Measurements from ENCODE around the gene CRYBG1.

GRCh38 chr6:106396426-106397220 is 36.1 kb downstream of the CRYBG1 start:
- TF ChIP-seq POLR2A (IDR thresholded peaks at IDR 0.05; ENCODE audit: low read depth, low read length) (no peak), MAFK (IDR thresholded peaks at IDR 0.05; ENCODE audit: low read depth, low read length) (no peak)
- TF ChIP-seq, protein P1, sequence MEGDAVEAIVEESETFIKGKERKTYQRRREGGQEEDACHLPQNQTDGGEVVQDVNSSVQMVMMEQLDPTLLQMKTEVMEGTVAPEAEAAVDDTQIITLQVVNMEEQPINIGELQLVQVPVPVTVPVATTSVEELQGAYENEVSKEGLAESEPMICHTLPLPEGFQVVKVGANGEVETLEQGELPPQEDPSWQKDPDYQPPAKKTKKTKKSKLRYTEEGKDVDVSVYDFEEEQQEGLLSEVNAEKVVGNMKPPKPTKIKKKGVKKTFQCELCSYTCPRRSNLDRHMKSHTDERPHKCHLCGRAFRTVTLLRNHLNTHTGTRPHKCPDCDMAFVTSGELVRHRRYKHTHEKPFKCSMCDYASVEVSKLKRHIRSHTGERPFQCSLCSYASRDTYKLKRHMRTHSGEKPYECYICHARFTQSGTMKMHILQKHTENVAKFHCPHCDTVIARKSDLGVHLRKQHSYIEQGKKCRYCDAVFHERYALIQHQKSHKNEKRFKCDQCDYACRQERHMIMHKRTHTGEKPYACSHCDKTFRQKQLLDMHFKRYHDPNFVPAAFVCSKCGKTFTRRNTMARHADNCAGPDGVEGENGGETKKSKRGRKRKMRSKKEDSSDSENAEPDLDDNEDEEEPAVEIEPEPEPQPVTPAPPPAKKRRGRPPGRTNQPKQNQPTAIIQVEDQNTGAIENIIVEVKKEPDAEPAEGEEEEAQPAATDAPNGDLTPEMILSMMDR (conservative IDR thresholded peaks at IDR 0.05; ENCODE audit: low read depth, low read length), result no peak

Data from IMR-90 (cell line).